HG03469 (cell line): ENCODE data around the gene HES3.

ENCODE experiments used
- ATAC-seq: cut with Tn5 transposase; IDR thresholded peaks from one replicate; pipeline ENCODE4 v1.9.1; 2021; ENCODE audit warnings: mild to moderate bottlenecking, moderate library complexity, moderate number of reproducible peaks; ENCODE audit not compliant: unreplicated experiment

Gene HES3

DNA sequence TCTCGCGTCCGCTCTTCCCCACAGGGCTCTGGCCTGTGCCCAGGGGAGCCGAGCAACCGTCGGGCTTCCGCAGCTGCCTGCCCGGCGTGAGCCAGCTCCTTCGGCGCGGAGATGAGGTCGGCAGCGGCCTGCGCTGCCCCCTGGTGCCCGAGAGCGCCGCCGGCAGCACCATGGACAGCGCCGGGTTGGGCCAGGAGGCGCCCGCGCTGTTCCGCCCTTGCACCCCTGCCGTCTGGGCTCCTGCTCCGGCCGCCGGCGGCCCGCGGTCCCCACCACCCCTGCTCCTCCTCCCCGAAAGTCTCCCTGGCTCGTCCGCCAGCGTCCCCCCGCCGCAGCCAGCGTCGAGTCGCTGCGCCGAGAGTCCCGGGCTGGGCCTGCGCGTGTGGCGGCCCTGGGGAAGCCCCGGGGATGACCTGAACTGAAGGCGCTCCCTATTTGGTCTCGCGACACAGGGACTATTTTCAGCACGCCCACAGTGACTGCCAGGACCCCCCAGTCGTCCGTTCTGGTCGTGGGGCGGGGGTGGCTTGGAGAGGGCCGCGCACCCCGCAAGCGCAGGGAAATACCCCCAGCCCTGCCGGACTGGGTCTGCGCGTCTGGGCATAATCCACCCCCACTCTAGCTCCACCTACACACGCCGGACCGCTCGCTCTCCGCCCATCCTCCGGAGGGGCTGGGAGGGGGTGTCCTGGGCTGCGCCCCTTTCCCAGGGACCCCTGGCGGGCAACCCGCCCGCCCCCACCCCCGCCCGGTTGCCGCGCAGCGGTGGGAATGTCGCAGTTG lies 1.3 kb downstream of the HES3 start:
- ATAC-seq = no peak

DNA sequence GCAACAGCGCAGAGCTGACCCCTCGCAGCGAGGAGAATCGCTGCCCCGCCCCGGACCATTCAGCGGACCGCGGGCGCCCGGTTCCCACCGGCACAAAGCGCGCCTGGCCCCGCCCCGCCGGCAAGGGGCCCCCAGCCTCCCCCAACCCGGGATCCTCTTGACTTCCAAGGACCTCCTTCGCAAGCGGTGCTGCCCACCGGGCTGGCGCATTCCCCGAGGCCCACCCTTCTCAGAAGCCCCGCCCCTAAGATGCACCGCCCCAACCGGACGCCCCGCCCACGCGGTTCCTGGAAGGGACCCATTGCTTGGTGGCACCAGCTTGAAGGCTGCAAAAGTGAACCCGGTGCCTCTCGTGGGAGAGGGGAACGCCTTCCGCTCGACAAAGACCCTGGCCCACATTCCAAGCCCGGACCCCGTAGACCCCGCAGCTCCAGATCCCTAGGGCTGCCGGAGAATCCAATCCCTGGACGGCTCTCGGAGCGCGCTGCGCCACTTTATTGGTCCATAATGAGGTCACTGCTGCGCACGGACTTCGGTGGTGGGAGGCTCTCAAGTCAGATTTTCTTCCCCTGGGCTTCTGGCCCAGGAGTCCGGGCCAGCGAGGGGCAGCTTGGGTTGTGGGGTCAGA lies 2.0 kb downstream of the HES3 start:
- no peak for ATAC-seq

DNA sequence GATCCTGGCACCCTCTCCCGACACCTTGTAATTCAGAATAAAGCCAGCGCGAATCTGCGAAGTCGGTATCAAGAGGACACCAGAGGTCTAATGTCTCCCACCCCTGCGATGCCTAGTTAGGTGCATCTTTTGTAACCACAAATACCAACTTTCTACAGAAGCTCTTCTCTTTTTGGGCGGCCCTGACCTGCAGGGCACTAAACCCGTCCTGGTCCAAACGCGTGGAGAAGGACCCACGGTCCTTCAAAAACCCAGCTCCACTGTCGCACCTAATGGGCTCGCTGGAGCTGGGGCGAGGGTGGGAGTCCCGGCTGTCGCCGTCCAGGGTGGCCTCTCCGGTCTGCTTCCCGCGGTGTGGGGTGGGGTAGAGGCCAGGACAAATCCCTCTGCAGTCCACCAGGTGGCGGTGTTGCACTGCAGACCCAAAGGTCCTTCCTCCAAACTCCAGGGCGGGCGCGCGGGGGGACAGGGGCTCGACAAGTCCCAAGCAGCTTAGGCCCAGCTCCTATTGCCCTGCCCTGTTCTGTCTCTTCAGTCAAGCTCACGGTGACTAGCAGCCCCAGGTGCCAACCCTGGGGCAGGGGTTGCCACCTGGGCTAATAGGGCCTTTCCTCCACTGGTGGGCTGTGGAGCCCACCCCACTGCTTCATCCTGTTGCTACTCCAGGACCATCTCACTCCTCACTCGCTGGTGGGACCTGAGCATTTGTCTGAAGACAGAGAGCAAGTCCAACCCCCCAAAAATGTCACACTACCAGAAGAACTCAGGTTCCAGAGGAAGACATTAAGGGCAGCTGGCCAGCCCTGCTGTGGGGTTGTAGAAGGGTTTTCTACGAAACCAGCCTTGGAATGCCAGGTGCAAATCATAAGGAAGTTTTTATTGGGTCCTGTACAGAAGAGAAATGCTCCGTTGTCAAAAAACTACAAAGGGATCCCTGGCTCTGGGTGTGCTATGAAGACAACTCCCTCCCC lies 2.8 kb downstream of the HES3 start:
- no peak for ATAC-seq

DNA sequence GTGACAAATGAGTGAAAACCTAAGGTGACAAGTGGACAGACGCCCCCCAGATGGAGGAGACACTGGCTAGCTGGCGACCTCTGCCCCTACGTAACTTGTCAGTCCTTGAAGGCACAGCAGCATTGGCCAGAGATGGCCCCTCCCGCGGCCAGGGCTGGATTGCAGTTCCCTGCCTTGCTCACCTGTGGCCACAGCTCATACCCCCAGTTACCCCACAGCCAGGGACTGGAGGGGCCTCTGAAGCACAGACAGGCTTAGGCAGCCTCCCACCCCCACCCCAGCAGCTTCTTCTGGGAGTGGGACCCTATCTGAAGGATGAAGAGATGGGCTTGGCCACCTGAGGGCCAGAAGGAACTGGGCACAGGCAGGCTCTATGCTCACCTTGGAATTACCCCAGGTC lies 3.7 kb downstream of the HES3 start:
- no peak for ATAC-seq

DNA sequence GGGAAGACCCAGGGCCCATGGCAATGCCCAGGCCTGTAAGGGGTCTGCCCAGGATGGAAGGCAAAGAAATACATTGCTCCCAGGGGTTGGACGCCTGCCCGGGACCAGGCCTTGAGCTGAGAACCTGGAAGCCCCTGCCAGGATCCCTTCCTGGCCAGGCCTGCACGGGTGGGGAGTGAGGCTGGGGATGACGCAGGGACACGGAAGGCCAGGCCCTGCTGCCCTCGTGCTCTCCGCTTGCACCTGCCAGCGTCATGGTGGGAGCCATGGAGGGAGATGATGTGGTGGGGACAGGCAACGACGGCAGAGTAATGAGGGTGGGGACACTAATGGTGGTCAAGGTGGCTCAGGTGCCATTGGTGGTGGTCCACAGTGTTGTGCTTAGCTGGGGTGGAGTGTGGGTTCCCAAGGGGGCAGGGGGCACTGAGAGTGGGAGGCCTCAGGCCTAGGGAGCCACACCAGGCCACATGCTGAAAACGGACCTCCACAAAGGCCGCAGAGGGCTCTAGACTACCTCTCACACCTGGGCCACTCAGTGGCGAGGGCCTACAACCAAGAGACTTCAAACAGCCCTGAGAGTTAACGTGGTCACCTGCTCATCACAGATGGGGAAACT lies 4.3 kb downstream of the HES3 start:
- no peak for ATAC-seq

DNA sequence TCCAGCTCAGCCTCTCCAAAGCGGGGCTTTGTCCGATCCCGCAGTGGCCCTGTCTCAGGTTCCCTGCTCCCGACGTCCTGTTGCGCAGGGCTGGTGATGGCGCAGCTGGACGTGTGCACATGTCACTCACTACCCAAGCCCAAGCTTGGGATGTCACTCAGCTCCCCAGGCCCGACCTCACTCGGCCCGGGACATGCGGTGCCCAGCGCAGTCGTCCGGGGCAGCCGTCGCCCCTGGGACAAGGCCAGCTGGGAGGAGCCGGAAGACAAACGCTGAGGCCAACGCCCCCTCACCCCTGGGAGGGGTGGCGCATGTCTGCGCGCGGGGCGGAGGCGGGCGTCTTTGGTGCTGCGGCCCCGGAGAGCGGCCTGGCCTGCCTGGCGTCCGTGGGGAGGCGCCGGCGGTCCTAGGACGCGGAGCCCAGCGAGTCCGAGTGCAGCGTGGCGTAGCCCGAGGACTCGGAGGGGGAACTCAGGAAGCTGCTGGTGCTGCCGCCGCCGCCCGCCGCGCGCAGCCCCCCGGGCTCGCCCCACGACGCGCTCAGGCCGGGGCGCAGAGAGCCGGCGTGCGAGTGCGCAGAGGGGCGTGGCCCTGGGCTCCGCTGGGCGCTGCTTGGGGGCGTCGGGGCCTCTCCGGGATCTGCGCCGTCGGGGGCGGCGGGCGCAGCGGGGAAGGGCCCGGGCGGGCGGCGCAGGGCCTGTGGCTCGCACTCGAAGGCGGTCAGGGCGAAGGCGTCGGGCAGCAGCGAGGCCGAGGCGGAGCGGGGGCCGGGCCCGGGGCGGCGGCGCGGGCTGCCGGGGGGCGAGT lies 5.2 kb downstream of the HES3 start:
- ATAC-seq = no peak

DNA sequence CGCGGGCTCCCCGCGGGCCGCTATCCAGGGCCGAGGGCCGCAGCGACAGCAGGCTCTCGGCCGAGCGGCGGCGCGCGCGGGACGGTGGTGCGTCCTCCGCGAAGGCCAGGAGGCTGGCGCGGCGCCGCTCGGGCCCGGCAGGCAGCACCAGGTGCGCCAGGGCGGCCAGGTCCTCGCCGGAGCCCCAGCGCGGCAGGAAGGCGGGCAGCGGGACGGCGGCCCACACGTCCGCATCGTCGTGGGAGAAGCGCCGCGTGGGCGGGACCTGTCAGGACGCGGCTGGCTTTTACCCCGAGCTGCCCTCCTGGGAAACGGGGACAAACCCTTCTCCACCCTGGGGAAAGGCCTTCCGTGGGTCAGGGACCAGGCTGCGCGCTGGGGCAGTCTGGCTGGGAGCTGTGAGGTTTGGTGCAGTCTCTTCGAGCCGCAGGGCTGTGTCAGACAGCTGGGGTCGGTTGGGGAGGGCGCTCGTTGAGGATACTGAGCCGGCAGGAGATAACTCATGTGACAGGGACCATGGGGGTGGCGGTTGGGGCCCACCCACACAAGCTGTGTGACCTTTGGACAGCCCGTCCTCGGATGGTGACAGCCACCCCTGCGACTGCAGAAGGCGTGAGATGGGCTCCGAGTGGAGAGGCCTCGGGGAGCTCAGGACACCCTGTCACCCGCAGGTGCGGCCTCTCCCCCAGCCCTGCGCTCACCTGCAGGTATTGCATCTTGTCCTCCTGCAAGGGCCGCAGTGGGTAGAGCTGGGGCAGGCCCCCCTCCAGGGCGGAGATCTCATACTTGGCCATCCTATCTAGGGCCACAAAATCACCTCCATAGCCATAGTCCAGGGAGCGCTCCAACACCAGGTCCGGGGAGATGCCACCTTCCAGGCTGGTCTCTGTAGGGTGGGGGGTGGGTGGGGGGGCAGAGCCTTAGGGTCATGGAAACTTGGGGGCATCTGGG lies 6.0 kb downstream of the HES3 start:
- no peak for ATAC-seq

DNA sequence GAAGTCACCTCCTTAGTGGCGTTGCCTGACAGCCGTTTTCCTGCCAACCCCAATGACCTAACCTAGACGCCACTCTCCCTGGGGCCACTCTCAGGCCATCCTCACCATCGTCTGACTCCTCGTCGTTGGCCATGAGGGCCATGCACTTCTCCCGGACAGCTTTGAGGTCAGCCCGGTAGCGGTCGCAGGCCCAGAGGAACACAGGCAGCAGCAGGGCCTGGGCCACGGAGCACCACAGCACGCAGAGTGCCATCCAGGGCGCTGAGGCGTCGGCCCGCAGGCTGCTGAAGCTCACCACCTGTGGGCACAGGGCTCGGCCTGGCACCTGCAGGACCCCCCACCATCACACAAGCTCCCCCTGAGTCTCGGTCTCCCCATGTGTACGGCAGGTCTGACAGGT lies 7.3 kb downstream of the HES3 start:
- no peak for ATAC-seq

DNA sequence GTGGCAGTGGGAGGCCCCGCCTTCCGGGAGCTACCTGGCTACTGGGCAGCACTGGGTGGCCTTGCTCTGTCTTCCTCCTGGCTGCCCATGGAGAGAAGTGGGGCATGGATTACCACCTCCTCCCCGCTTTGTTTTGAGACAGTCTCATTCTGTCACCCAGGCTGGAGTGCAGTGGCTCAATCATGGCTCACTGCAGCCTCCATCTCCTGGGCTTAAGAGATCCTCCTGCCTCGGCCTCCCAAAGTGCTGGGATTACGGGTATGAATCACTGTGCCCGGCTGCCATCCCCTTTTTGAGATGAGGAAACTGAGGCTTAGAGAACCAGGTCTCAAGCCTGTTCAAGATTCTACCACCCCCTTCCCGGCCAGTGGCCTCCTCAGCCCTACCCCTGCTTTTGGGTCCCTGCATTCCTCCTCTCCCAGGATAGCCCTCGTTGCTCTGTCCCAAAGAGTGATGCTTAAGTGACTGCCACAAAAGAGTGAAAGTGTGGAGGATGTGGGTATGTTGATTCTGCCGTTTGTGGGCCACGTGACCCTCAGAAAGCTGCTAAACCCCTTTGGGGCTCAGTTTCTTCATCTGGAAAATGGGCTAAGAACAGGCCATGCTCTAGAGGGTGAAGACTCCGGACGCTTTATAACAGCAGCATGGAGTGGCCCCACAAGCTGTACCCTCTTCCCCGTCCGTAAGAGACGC lies 7.8 kb downstream of the HES3 start:
- ATAC-seq = no peak

DNA sequence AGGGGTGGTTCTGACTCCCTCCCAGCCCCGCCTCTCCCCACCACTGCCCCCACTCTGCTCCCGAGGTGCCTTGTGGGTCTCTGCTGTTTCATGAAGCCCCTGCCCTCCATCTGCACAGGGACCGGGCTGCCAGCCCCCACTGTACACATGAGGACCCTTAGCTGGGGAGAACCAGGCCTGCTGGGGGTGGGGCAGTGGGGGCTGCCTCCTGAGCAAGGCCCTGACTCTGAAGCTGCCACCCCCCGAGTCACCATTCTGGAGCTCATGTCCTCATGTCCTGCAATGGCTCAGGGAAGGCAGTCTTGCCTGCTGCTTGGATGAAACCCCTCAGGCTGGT lies 8.4 kb downstream of the HES3 start:
- ATAC-seq = no peak

DNA sequence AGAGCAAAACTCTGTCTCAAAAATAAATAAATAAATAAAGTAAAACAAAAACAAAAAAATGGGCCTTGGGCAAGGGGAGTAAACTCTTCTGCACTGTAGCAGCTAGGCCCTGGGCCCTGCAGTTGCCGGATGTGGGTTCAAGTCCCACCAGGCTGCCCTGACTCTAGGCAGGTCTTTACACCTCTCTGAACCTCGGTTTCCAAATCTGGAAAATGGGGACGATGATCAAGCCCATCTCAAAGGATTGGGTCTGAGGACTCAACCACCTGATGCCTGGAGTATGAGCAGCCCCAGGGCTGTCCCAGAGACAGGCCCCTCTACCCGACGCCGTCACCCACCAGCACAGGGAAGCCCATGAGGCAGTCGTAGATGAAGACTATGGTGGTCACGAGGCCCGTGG lies 9.4 kb downstream of the HES3 start:
- ATAC-seq = no peak

DNA sequence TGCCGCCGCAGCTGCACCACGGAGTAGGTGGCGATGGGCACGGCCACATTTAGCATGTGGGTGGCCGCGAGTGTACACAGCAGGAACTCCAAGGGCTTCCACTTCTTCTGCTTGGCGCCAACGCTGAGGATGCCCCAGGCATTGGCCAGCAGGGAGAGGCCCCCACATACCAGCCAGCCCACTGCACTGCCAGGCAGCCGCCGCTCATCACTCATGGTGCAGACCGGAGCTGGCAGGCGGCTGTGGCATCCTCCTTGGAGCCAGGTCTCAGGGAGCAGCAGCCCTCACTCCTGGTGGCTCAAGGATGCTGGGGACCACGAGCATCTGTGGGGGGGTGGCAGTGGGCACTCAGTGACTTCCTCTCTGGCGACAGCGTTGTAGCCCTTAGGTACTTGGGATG lies 10.7 kb downstream of the HES3 start:
- no peak for ATAC-seq

DNA sequence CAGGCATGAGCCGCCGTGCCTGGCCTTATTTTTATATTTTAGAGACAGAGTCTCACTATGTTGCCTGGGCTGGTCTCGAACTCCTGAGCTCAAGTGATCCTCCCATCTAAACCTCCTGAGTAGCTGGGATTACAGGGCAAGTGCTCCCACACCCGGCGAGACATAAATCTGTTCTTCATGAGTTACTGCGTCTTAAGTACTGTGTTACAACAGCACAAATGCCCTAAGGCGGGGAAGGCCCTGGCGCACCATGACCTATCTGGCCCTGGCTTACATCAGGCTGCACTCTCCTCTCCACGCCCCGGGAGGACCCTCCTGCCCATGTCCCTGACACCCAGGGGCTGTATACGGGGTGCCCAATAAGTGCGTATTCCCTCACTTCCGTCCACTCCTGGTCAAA lies 12.7 kb downstream of the HES3 start:
- ATAC-seq = no peak

DNA sequence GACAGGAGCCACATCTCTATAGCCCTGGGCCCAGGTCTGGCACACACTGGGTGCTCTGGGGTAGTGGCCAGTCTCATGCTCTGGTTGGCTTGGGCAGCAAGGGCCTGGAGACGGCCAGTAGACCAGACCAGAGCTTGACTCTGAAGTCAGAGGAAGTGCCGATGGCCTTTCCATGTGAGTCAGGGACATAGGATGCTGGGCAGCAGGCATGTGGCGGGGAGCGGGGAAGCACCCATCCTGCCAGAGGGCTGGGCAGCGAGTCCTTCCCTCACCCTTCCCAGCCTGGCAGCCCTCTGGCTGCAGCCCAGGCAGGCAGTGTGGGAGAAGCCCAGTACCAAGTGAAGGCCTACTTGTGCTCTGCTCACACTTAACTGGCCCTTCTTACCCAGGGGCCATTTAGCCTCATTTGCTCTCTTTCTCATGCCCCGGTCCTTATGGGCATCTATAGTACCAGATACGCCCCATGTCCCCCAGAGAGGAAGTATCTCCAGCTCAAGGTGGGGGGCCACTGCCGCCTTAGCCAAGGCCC lies 13.6 kb downstream of the HES3 start:
- ATAC-seq = no peak

DNA sequence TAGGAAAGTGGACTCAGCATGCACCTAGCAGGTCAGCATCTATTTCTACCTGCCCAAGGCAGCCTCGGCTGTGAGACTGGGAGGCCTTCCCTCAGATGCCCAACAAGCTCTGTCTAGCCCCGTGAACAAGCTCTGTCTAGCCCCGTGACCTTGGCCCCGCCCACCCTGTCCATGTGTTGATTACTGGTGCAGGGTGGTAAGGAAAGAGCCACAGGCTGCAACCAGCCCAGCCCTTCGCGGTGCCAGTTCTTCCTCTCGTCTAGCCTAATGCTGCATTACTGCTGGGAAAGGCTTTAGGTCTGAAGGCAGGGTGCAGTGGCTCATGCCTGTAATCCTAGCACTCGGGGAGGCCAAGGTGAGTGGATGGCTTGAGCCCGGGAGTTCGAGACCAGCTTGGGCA lies 14.7 kb downstream of the HES3 start:
- ATAC-seq = no peak

DNA sequence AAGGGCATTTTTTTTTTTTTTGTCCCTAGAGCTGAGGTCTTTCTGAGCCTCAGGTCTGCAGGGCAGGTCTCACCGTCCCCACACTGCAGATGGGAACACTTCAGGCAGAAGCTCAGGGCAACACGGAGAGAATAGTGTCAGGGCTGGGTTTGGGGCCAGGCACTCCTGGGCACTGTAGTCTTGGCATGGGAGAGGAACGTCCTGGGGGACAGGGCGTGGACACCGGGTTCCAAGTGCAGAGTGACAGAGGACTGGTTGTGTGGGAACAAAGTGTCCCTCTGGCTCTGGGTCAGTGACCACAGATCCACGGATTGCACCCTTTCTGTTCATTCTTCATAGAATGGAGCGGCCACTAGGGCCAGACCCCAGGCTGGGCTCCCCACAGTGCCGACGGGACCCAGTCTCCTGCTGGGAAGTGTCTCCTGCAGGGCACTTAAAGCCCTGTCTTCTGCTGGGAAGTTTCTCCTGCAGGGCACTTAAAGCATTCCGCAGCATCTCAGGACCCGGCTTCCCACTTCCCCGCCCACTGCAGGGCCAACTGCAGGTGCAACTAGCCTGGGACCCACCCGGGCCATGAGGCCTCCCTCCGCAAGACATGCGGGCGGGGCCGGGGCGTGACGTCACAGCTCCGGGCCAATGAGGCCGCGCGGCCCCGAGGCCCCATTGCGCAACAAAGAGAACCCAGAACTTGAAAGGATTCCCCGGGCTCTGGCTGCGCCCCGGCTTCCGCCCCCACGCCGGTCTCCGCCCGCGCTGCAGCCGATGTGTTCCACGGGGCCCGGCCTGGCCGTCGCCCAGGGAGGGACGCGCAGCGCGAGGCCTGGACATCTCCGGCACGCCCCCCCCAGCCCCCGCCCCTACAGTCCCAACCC lies 15.7 kb downstream of the HES3 start:
- ATAC-seq = no peak

DNA sequence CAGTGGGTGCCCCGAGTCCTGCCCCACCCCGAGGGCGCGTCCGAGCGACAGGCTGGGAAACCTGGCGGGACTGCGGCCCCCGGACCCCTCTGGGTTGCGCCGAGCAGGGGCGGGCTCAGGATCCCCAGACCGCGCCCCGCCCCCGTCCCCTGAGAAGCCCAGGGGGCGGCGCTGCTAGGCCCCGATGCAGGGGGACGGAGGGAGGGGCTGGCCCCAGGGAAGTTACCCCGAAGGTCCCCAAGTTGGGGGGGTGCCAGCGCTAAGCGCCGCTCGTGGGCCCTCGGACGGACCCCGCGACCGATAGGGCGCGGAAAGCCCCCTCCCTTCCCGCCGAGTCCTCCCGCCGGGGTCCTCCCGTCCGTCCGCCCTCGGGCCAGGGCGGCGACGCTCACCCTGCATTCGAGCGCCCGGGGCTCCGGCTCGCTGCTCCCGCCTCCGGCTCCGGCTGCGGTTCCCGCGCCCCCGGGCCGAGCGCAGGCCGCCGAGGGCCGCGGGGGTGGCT lies 16.5 kb downstream of the HES3 start:
- ATAC-seq = no peak
